Measurements from ENCODE around the gene RBM20. TPM values are rescaled to one million over a fixed set of nuclear protein-coding genes. Genes with fewer than 3 reads are reported as not detected.

The RBM20 gene
- total and polyA plus RNA-seq, 2 experiments from 2014 or later: 0.05 to 0.17 TPM

- Mint-ChIP-seq H3K4me3 (no peak overlapping the region), H3K4me1 (no peaks in the 10 kb centered on the region; the same call in 2 of the 3 replicates), H3K27me3 (ENCODE audit: insufficient read depth, low read depth, poor library complexity) (peaks cover 7% of the 10 kb centered on the region), H3K27ac (no peak overlapping the region), H3K36me3 (ENCODE audit: low read depth) (no peaks in the 10 kb centered on the region), H3K9me3 (peaks cover 5% of the 10 kb centered on the region; the same call in 1 of the 3 replicates)
- H3F3A ChIP-seq (replicated peaks; ENCODE audit: low read depth): no peaks in the 10 kb centered on the region
- ATAC-seq (no peak), DNase-seq (ENCODE audit: low spot score) (no peak)
- TF ChIP-seq CREB1 (CRISPR knock-in tag; IDR thresholded peaks at IDR 0.05; ENCODE audit: low read depth) (no peak), ZNF462 (CRISPR knock-in tag; IDR thresholded peaks at IDR 0.05) (no peak), POLR2AphosphoS5 (IDR thresholded peaks at IDR 0.05; ENCODE audit: low read depth) (no peak), STAT1 (IDR thresholded peaks at IDR 0.05; ENCODE audit: unreplicated experiment) (no peak), EZH2phosphoT487 (IDR thresholded peaks at IDR 0.05; ENCODE audit: unreplicated experiment) (no peak), ZNF114 (CRISPR knock-in tag; IDR thresholded peaks at IDR 0.05) (no peak), JUNB (IDR thresholded peaks at IDR 0.05; ENCODE audit: unreplicated experiment) (no peak), ETS1 (IDR thresholded peaks at IDR 0.05) (no peak), REST (IDR thresholded peaks at IDR 0.05; ENCODE audit: unreplicated experiment) (no peak), ZNF331 (CRISPR knock-in tag; IDR thresholded peaks at IDR 0.05; ENCODE audit: low read depth) (no peak), CTCF (conservative IDR thresholded peaks at IDR 0.05; ENCODE audit: low read depth in 2 of 2) (no peak), EZH2 (IDR thresholded peaks at IDR 0.05; ENCODE audit: low read depth, unreplicated experiment) (no peak)
- H3K27me3 ChIP-seq (ENCODE audit: insufficient read depth): no peaks in the 10 kb centered on the region
- no peak overlapping the region for H3K4me2 ChIP-seq
- H3K27ac ChIP-seq (ENCODE audit: low read depth): no peak overlapping the region
- H2AFZ ChIP-seq: no peak overlapping the region
- H3K4me1 ChIP-seq (ENCODE audit: insufficient read depth): no peaks in the 10 kb centered on the region; the same call in 1 of the 2 replicates
- H3K36me3 ChIP-seq (ENCODE audit: insufficient read depth): no peaks in the 10 kb centered on the region
- H3K4me3 ChIP-seq: no peak overlapping the region
- no peaks in the 10 kb centered on the region for H3K9me2 ChIP-seq (ENCODE audit: insufficient read depth)
- no peaks in the 10 kb centered on the region for H3K79me2 ChIP-seq (replicated peaks; ENCODE audit: insufficient read depth)
- no peaks in the 10 kb centered on the region for H4K20me1 ChIP-seq (replicated peaks; ENCODE audit: insufficient read depth)
These were observed 100.6 kb downstream of the RBM20 start for GRCh38 chr10:110744782-110745181.

Data from GM23338 (cell line).